Dendritic cell treated with granulocyte-macrophage colony-stimulating factor and Interleukin-4, amounts not matched to agents 40 ng/mL and 50 ng/mL, for 4 days (primary cell): Measurements from ENCODE around the gene ADAMTS7.
"Not testable (repeated sequence)": the region's sequence is repeated elsewhere in the genome, so short reads cannot be mapped to it uniquely, and the experiment has no call there.

Experiments
- H3K27ac Mint-ChIP-seq: one replicate; pipeline ENCODE4 v1.8.0; 2022; ENCODE audit warnings: mild to moderate bottlenecking, mixed read lengths
- H3K27me3 Mint-ChIP-seq: one replicate; pipeline ENCODE4 v1.8.0; 2022; ENCODE audit warnings: mild to moderate bottlenecking, mixed read lengths
- H3K36me3 Mint-ChIP-seq: one replicate; pipeline ENCODE4 v1.8.0; 2022; ENCODE audit warnings: low read depth, mixed read lengths
- H3K4me1 Mint-ChIP-seq: one replicate; pipeline ENCODE4 v1.8.0; 2022; ENCODE audit warnings: low read depth, mixed read lengths
- H3K4me3 Mint-ChIP-seq: one replicate; pipeline ENCODE4 v1.8.0; 2022; ENCODE audit warnings: mild to moderate bottlenecking, moderate library complexity, mixed read lengths
- H3K9me3 Mint-ChIP-seq: one replicate; pipeline ENCODE4 v1.8.0; 2022; ENCODE audit warnings: mixed read lengths
- intact Hi-C: fragments of 100-400 bp; cut with micrococcal nuclease; formaldehyde crosslinking; loops from one replicate; pipeline ENCODE4 v1.15.0; 2022

The ADAMTS7 gene

DNA sequence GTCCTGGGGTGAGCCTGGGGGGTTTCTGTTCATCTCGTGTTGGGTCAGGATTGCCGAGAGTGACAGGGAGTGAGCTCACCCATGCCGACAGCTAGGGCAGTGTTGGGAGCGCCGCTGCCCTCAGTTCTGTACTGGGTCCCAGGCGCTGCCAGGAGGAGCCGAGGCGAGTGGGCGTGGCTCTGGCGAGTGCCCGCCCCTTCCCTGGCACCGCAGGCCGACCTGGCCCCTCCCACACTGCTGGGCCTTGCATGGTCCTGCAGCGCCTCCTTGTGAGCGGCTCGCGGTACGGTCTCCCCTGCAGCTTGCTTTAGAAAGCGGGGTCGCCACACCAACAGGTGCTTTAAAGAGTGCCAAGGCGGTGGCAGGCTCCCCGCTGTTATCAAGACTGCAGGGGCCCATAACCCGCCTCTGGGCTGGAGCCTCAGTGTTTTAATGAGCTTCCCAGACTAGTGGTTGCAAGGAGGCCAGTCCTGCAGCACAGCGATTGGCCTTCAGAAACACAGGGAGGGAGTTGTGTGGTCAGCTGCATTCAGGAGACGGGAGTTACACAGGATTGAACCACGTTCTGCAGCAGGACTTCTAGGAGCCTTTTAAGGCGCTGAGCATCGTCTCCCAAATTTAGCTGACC, 60.2 kb downstream of the ADAMTS7 start:
- not testable (repeated sequence) for H3K27me3 Mint-ChIP-seq, H3K4me1 Mint-ChIP-seq, H3K27ac Mint-ChIP-seq, H3K9me3 Mint-ChIP-seq, H3K36me3 Mint-ChIP-seq
- H3K4me3 Mint-ChIP-seq: peak overlapping the region; percentile 5
- intact Hi-C loops: loop anchor here (5.0 kb wide), 1 partner anchor 134 kb away; no protein-coding TSS in a partner anchor

DNA sequence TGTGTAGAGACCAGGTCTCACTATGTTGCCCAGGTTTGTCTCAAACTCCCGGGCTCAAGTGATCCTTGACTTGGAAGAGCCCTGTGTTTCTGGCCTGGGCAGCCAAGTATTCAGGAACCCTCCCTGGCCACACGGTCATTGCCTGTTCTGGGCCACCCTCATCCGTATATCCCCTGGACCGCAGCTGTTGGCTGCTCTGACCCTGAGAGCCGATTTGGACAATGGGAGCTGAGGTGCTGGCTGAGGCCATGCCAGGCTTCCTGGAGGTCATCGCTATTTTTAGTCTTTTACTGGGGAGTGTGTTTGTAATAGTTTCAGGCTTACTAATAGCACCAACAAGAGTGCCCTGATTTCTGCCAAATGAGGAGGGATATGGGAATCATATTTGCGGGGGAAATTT, 60.7 kb downstream of the ADAMTS7 start:
- intact Hi-C loops: loop anchor here (5.0 kb wide), 1 partner anchor 133 kb away; no protein-coding TSS in a partner anchor
- H3K4me1 Mint-ChIP-seq: peaks cover 6% of the 10 kb centered on the region
- no peaks in the 10 kb centered on the region for H3K36me3 Mint-ChIP-seq
- H3K27ac Mint-ChIP-seq: no peak overlapping the region
- no peaks in the 10 kb centered on the region for H3K9me3 Mint-ChIP-seq
- peaks cover 5% of the 10 kb centered on the region for H3K27me3 Mint-ChIP-seq
- peak overlapping the region; percentile 5 for H3K4me3 Mint-ChIP-seq

DNA sequence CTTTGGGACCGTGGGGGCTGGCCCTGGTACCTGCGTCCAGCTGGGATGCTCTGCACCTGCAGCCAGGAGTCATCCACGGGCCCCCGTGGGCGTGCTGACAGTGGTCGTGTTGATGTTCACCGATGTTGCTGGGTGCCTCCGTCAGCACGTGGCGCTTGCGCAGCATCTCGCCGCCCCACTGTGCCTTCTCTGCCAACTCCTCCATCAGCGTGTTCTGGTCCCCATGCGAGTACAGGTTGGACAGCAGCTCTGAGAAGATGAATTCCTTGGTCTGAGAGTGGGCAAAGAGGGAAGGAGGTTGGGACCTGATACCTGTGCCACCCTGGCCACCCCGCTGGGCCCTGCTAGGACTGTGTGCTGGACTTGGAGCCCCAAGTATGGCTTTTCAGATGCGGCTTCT, 61.4 kb downstream of the ADAMTS7 start:
- Mint-ChIP-seq H3K36me3 (no peaks in the 10 kb centered on the region), H3K4me3 (no peak overlapping the region), H3K4me1 (peaks cover 6% of the 10 kb centered on the region), H3K27ac (no peak overlapping the region), H3K27me3 (peaks cover 5% of the 10 kb centered on the region), H3K9me3 (no peaks in the 10 kb centered on the region)
- intact Hi-C loops: loop anchor here (5.0 kb wide), 1 partner anchor 133 kb away; no protein-coding TSS in a partner anchor

DNA sequence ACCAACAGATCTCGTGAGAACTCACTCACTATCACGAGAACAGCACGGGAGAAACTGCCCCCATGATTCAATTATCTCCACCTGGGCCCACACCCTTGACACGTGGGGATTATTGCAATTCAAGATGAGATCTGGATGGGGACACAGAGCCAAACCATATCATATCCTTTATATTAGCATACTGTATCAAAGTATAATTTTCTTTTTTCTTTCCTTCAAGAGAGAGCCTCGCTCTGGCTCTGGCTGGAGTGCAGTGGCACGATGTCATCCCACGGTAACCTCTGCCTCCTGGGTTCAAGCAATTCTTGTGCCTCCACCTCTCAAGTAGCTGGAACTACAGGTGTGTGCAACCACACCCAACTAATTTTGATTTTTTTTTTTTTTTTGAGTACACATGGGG, 63.4 kb downstream of the ADAMTS7 start:
- H3K36me3 Mint-ChIP-seq, H3K9me3 Mint-ChIP-seq, H3K4me3 Mint-ChIP-seq, intact Hi-C loops, H3K4me1 Mint-ChIP-seq, H3K27ac Mint-ChIP-seq, H3K27me3 Mint-ChIP-seq: not testable (repeated sequence)

DNA sequence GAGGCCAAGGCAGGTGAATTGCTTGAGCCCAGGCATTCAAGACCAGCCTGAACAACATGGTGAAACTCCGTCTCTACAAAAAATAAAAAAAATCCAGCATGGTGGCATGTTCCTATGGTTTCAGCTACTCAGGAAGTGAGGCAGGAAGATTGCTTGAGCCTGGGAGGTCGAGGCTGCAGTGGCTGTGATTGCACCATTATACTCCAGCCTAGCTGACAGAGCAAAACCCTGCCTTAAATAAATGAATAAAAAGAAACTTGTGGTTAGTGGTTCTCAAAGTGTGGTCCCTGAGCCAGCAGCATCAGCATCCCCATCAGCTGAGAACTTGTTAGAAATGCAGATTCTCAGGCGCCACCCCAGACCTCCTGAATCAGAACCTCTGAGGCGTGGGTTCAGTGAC, 69.6 kb downstream of the ADAMTS7 start:
- H3K9me3 Mint-ChIP-seq, H3K27ac Mint-ChIP-seq, H3K4me3 Mint-ChIP-seq, H3K36me3 Mint-ChIP-seq, intact Hi-C loops, H3K4me1 Mint-ChIP-seq, H3K27me3 Mint-ChIP-seq: not testable (repeated sequence)

DNA sequence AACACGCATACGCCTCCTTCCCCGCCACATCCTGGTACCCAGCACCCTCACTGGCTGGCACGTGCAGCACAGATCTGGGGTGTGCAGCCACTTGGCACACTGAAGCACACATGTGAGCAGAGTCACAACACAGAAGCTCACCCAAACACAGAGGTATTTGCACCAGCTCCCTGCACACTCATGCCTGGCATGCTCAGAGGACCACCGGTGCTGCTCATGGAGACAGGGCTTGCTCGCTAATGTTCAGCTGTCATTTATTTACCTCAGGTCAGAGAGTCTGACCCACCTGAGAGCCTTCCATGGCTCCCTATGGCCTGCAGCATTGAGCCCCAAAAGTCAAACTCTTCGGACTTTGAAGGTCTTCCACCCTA, 70.4 kb downstream of the ADAMTS7 start:
- Mint-ChIP-seq H3K4me3 (no peak overlapping the region), H3K27ac (no peak overlapping the region), H3K4me1 (peaks cover 6% of the 10 kb centered on the region), H3K27me3 (peaks cover 5% of the 10 kb centered on the region), H3K36me3 (no peaks in the 10 kb centered on the region), H3K9me3 (no peaks in the 10 kb centered on the region)
- intact Hi-C loops: no loop called here

DNA sequence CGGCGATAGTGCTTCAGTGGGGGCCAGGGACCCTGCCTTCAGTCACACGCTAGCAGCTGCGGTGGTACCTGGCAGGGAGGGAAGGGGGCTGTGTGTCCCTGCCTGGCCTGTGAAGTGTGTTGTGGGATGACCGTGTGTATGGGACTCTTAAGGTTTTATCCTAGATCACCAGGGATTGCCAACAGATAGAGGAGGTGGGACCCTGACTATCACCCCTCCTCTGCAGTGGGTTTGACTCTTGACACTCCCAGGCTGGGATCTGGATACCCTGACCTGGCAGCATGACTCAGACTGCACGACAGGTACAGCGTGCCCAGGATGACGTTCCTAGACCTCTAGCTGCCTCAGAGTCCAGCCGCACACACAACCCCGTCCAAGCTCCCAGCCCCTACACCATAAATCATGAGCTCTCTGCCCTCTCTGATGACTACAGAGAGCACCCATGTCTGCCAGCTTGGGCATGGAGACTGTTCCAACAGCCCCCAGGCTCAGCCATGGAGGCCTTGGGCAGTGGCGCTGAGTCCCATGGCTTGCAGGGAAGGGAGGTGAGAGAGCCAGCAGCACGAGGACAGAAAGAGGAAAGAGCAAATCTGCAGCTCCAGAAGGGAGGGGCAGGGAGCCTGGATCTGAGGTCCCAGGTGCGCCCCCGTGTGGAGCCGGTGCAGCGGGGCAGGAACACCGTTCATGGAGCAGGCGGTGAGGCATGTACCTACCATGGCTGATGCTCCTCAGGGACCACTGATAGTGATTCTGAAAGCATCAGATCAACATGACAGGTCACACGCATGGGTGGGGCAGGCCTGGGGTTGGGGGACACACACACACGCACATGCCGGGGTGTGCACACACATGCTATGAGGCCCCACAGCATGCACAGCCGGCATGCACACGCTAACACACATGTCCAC, 71.0 kb downstream of the ADAMTS7 start:
- no peak overlapping the region for H3K27ac Mint-ChIP-seq
- peaks cover 6% of the 10 kb centered on the region for H3K4me1 Mint-ChIP-seq
- H3K36me3 Mint-ChIP-seq: no peaks in the 10 kb centered on the region
- intact Hi-C loops: no loop called here
- no peaks in the 10 kb centered on the region for H3K9me3 Mint-ChIP-seq
- no peak overlapping the region for H3K4me3 Mint-ChIP-seq
- peaks cover 5% of the 10 kb centered on the region for H3K27me3 Mint-ChIP-seq

DNA sequence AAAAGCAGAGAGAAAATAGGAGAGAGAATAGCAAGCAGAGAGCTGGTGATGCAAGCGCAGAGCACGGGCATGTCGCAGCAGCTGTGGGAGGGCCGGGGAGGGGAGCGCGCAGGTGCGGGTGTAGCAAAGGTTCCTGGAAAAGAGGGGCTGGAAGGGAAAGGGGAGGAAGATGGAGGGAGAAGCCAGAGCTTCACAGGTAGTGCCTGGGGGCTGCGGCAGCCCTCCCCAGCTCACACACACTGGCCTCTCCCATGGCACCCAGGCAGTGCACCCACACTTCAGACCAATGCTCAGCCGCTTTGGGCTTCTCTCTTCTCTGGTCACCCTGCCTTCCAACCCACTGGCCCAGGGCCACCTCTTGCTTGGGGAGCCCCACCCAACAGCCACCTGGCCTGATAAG, 72.1 kb downstream of the ADAMTS7 start:
- no peak overlapping the region for H3K27ac Mint-ChIP-seq
- H3K4me1 Mint-ChIP-seq: peaks cover 6% of the 10 kb centered on the region
- H3K9me3 Mint-ChIP-seq: no peaks in the 10 kb centered on the region
- no peaks in the 10 kb centered on the region for H3K36me3 Mint-ChIP-seq
- H3K4me3 Mint-ChIP-seq: no peak overlapping the region
- H3K27me3 Mint-ChIP-seq: peaks cover 12% of the 10 kb centered on the region
- intact Hi-C loops: no loop called here

DNA sequence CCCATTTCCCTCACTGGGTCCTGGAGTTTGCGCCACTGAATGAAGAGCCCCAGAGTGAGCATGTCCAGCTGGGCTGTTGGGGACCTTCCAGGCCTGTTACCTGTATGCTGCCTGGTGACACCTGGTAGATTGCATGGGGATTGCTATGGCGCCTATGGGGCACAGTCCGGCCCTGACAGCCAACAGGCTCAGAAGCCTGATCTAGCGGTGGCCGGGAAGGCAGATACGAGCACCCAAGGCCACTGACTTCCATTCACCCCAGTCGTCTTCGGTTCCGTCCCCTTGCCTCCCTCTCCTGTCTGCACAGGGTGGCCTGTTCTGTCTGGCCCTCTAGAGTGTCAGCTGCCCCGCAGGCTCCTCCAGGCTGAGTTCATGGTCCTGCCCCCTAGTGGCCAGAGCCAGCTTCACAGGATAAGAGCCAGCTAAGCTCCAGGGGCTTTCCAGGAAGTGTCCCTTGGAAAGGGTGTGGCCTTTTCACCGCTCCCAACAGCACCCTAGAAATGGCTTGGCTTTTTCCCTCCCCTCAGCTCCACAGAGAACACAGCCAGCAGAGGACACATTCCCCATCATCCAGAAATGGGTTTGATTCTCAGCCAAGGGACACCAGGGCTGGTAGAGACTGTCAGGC, 73.2 kb downstream of the ADAMTS7 start:
- H3K27ac Mint-ChIP-seq, H3K9me3 Mint-ChIP-seq, intact Hi-C loops, H3K4me3 Mint-ChIP-seq, H3K36me3 Mint-ChIP-seq, H3K4me1 Mint-ChIP-seq: not testable (repeated sequence)
- H3K27me3 Mint-ChIP-seq: peaks cover 14% of the 10 kb centered on the region

DNA sequence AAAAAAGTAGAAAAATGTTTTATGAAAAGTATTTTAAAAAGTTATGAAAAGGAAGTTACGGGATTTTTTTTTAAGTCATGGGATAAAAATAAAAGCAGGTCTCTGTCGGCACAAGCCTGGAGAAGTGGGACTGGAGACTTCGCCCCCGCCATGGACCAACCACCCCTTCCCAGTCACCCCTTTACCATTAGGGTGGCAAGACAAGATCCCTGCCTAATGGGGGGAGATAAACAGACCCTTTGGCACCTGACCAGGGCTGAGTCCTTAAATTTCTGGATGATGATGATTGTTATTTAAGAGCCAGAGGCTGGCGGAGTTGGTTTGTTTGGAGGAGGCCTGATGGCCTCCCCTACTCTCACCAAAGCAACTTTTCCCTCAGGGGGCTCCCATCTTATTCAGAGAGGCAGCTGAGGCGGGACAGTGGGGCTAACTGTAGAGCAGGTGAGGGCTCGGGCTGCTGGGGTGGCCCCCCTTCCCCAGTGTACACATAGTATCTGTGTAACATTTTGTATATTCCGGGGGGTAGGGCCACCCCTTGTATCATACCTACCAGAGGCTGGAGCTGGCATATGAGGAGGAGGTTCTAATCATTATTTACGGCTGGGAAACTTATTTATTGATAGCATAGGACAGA, 74.0 kb downstream of the ADAMTS7 start:
- Mint-ChIP-seq H3K27me3 (peaks cover 14% of the 10 kb centered on the region), H3K36me3 (no peaks in the 10 kb centered on the region), H3K9me3 (no peaks in the 10 kb centered on the region), H3K4me3 (no peak overlapping the region), H3K27ac (no peak overlapping the region), H3K4me1 (peaks cover 6% of the 10 kb centered on the region)
- intact Hi-C loops: no loop called here

DNA sequence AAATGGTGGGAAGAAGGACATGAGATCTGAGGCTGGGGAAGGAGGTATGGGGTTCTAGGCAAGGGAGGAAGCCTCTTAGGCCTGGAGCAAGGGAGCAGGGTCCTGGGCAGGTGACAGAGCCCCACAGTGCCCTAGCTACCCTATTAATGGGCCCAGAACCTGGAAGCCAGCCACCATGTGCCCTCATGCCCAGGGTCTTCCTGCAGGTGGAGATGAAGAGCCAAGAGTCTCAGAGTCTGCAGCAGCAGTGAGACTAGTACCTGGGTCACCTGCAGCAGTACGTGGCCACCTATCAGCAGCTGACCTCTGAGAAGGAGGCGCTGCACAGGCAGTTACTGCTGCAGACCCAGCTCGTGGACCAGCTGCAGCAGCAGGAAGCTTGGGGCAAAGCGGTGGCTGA, 75.0 kb downstream of the ADAMTS7 start:
- H3K27ac Mint-ChIP-seq, H3K4me1 Mint-ChIP-seq, H3K4me3 Mint-ChIP-seq, H3K36me3 Mint-ChIP-seq, intact Hi-C loops, H3K9me3 Mint-ChIP-seq: not testable (repeated sequence)
- H3K27me3 Mint-ChIP-seq: peaks cover 14% of the 10 kb centered on the region

DNA sequence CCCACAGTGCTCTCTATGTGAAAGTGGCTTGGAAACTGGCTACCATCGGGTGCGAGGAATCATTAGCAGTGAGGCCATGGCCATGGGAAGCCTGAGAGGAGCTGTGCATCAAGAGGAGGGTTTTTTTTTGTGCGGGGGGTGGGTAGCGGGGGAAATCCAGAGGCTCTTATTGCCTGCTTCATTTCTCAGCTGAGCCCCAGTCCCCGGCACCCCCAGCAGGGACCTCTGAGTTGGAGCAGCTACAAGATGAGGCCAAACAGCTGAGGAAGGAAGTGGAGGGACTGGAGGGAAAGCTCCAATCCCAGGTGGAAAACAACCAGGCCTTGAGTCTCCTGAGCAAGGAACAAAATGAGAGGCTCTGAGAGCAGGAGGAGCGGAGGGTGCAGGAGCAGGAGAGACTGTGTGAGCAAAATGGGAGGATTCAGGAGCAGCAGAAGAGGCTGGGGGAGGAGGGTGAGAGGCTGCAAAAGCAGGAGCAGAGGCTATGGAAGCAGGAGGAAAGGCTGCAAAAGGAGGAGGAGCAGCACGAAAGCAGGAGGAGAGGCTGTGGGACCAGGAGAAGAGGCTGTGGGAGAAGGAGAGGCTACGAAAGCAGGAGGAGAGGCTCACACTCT, 76.7 kb downstream of the ADAMTS7 start:
- peaks cover 13% of the 10 kb centered on the region for H3K27me3 Mint-ChIP-seq
- H3K9me3 Mint-ChIP-seq: no peaks in the 10 kb centered on the region
- no peak overlapping the region for H3K27ac Mint-ChIP-seq
- intact Hi-C loops: no loop called here
- H3K36me3 Mint-ChIP-seq: no peaks in the 10 kb centered on the region
- H3K4me3 Mint-ChIP-seq: no peak overlapping the region
- H3K4me1 Mint-ChIP-seq: no peaks in the 10 kb centered on the region

DNA sequence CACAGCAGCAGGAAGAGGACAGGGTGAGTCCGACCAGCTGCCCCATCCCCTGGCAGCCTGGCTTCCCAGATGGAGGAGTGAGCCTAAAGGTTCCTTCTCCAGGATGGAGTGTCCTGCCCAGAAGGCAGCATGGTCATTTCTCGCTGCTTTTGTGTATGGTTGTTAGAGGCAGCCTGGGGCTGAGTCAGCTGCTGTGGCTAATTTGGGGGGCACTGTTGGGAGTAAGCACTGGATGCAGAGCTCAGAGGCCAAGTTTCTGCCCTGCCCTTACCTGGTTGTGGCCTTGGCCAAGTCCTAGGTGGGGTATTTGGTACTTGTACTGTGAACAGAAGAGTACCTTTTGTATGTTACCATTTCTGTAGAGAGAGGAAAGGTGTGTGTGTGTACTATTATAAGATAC, 78.6 kb downstream of the ADAMTS7 start:
- Mint-ChIP-seq H3K4me3 (no peak overlapping the region), H3K9me3 (no peaks in the 10 kb centered on the region), H3K36me3 (no peaks in the 10 kb centered on the region), H3K27ac (no peak overlapping the region), H3K4me1 (no peaks in the 10 kb centered on the region), H3K27me3 (peaks cover 11% of the 10 kb centered on the region)
- intact Hi-C loops: no loop called here

DNA sequence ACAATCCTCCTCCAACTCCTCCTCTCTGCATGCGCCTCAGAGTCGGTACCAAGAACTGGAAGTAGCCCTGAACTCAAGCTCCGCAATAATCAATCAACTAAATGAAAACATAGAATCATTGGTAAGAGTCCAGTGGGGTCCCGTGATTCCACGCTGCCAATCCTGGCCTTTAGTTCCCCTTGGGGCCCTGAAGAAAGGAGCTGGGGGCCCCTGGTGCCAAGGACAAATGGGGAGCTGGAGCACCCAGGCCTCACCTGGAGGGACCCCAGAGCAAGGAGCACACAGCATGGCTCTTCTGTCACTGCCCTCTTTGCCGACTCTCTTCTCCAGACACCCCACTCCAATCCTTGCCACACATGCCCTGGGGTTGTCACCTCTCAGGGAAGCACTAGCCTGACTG, 80.3 kb downstream of the ADAMTS7 start:
- no peak overlapping the region for H3K4me3 Mint-ChIP-seq
- H3K27me3 Mint-ChIP-seq: peaks cover 12% of the 10 kb centered on the region
- H3K36me3 Mint-ChIP-seq: no peaks in the 10 kb centered on the region
- no peak overlapping the region for H3K27ac Mint-ChIP-seq
- no peaks in the 10 kb centered on the region for H3K9me3 Mint-ChIP-seq
- H3K4me1 Mint-ChIP-seq: no peaks in the 10 kb centered on the region
- intact Hi-C loops: no loop called here
